SK-N-SH treated with all-trans-retinoic acid at 6 μM for 48 hours (cell line): ENCODE data around the gene SURF4.

Experiments
- ATAC-seq: fragments of 200-7000 bp; cut with Tn5 transposase; 3 replicates; pipeline ENCODE4 v1.9.1; 2020; ENCODE audit warnings: mild to moderate bottlenecking, moderate library complexity
- BACH2 ChIP-seq: fragments of 250-450 bp; sonication (Bioruptor Pico); IDR thresholded peaks from 2 replicates; pipeline ENCODE4 v1.9.0; 2021; ENCODE audit warnings: mild to moderate bottlenecking, borderline replicate concordance
- CSDC2 ChIP-seq: fragments of 250-450 bp; sonication (Bioruptor Pico); IDR thresholded peaks from 2 replicates; pipeline ENCODE4 v1.5.0; 2020; ENCODE audit warnings: mild to moderate bottlenecking, moderate library complexity
- ESRRG ChIP-seq: fragments of 250-450 bp; sonication (Bioruptor Pico); IDR thresholded peaks from 2 replicates; pipeline ENCODE4 v1.6.1; 2021; ENCODE audit warnings: mild to moderate bottlenecking
- GLIS3 ChIP-seq: fragments of 250-450 bp; sonication (Bioruptor Pico); IDR thresholded peaks from 2 replicates; pipeline ENCODE4 v1.5.0; 2020; ENCODE audit warnings: mild to moderate bottlenecking, moderate library complexity
- ISL1 ChIP-seq: fragments of 250-450 bp; sonication (Bioruptor Pico); IDR thresholded peaks from 2 replicates; pipeline ENCODE4 v2.1.2; 2022; ENCODE audit warnings: mild to moderate bottlenecking, moderate library complexity
- OSR1 ChIP-seq: fragments of 250-450 bp; sonication (Bioruptor Pico); IDR thresholded peaks from 2 replicates; pipeline ENCODE4 v1.8.0; 2022; ENCODE audit warnings: moderate library complexity, mild to moderate bottlenecking, inconsistent platforms
- RARB ChIP-seq: fragments of 250-450 bp; sonication (Bioruptor Pico); IDR thresholded peaks from 2 replicates; pipeline ENCODE4 v1.8.0; 2021; ENCODE audit warnings: mild to moderate bottlenecking, moderate library complexity
- SNAI2 ChIP-seq: fragments of 250-450 bp; sonication (Bioruptor Pico); IDR thresholded peaks from 2 replicates; pipeline ENCODE4 v1.5.0; 2020; ENCODE audit warnings: mild to moderate bottlenecking, moderate library complexity
- TCF4 ChIP-seq: fragments of 250-450 bp; sonication (Bioruptor Pico); IDR thresholded peaks from 2 replicates; pipeline ENCODE4 v1.8.0; 2021; ENCODE audit warnings: mild to moderate bottlenecking, moderate library complexity, borderline replicate concordance
- ZC3H10 ChIP-seq: fragments of 250-450 bp; sonication (Bioruptor Pico); IDR thresholded peaks from 2 replicates; pipeline ENCODE4 v1.5.1; 2021; ENCODE audit warnings: mild to moderate bottlenecking, moderate library complexity
- ZFP3 ChIP-seq: fragments of 250-450 bp; sonication (Bioruptor Pico); IDR thresholded peaks from 2 replicates; pipeline ENCODE4 v1.5.0; 2020; ENCODE audit warnings: mild to moderate bottlenecking, moderate library complexity
- ZFP30 ChIP-seq: fragments of 450-650 bp; formaldehyde crosslinking; IDR thresholded peaks from 2 replicates; pipeline ENCODE4 v1.5.0; 2022; ENCODE audit warnings: mild to moderate bottlenecking, moderate library complexity
- ZNF8 ChIP-seq: fragments of 450-650 bp; formaldehyde crosslinking; IDR thresholded peaks from 2 replicates; pipeline ENCODE4 v1.5.0; 2020; ENCODE audit warnings: mild to moderate bottlenecking, moderate library complexity
- TF ChIP-seq, protein P1 (sequence below): fragments of 250-450 bp; sonication (Bioruptor Pico); IDR thresholded peaks from 2 replicates; pipeline ENCODE4 v1.5.0; 2020; ENCODE audit warnings: mild to moderate bottlenecking, moderate library complexity
- TF ChIP-seq, protein P2 (sequence below): fragments of 250-450 bp; sonication (Bioruptor Pico); IDR thresholded peaks from 2 replicates; pipeline ENCODE4 v1.5.1; 2021; ENCODE audit warnings: mild to moderate bottlenecking, moderate library complexity
- TF ChIP-seq, protein P3 (sequence below): fragments of 250-450 bp; sonication (Bioruptor Pico); IDR thresholded peaks from 2 replicates; pipeline ENCODE4 v1.8.0; 2020; ENCODE audit warnings: mild to moderate bottlenecking, moderate library complexity, borderline replicate concordance
- TF ChIP-seq, protein P4 (sequence below): fragments of 250-450 bp; sonication (Bioruptor Pico); IDR thresholded peaks from 2 replicates; pipeline ENCODE4 v1.8.0; 2021; ENCODE audit warnings: low read depth, mild to moderate bottlenecking, moderate library complexity, borderline replicate concordance

SURF4 gene

DNA sequence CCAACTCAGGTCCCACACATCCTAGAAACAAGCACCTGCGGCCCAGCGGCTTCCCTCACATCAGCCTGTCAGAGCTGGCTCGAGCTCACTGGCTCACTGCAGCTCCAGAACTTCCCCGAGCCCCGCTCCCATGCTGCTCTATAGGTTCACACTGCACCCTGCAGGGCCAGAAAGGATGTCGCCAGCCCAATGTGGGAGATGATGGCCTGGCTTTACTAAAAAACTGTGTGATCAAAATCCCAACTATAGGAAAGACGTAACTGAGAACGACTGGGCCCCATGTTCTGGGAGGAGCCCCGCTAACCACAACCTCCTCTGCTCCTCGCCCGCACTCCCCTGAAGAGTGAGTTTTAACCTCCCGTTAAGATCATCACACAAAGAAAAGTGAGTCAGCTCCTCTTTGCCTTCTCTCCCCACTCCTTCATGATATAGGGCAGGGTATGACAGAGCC is 4.6 kb downstream of the SURF4 start:
- ATAC-seq = no peak
- no peak for TF ChIP-seq ZFP3 (CRISPR knock-in tag)
- no peak for TF ChIP-seq CSDC2 (CRISPR knock-in tag)
- TF ChIP-seq, protein P1, sequence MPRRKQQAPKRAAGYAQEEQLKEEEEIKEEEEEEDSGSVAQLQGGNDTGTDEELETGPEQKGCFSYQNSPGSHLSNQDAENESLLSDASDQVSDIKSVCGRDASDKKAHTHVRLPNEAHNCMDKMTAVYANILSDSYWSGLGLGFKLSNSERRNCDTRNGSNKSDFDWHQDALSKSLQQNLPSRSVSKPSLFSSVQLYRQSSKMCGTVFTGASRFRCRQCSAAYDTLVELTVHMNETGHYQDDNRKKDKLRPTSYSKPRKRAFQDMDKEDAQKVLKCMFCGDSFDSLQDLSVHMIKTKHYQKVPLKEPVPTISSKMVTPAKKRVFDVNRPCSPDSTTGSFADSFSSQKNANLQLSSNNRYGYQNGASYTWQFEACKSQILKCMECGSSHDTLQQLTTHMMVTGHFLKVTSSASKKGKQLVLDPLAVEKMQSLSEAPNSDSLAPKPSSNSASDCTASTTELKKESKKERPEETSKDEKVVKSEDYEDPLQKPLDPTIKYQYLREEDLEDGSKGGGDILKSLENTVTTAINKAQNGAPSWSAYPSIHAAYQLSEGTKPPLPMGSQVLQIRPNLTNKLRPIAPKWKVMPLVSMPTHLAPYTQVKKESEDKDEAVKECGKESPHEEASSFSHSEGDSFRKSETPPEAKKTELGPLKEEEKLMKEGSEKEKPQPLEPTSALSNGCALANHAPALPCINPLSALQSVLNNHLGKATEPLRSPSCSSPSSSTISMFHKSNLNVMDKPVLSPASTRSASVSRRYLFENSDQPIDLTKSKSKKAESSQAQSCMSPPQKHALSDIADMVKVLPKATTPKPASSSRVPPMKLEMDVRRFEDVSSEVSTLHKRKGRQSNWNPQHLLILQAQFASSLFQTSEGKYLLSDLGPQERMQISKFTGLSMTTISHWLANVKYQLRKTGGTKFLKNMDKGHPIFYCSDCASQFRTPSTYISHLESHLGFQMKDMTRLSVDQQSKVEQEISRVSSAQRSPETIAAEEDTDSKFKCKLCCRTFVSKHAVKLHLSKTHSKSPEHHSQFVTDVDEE (CRISPR knock-in tag) = no peak
- no peak for TF ChIP-seq BACH2
- TF ChIP-seq ESRRG (CRISPR knock-in tag) = no peak
- TF ChIP-seq SNAI2 (CRISPR knock-in tag) = no peak
- TF ChIP-seq, protein P2, sequence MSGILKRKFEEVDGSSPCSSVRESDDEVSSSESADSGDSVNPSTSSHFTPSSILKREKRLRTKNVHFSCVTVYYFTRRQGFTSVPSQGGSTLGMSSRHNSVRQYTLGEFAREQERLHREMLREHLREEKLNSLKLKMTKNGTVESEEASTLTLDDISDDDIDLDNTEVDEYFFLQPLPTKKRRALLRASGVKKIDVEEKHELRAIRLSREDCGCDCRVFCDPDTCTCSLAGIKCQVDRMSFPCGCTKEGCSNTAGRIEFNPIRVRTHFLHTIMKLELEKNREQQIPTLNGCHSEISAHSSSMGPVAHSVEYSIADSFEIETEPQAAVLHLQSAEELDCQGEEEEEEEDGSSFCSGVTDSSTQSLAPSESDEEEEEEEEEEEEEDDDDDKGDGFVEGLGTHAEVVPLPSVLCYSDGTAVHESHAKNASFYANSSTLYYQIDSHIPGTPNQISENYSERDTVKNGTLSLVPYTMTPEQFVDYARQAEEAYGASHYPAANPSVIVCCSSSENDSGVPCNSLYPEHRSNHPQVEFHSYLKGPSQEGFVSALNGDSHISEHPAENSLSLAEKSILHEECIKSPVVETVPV (CRISPR knock-in tag) = no peak
- TF ChIP-seq, protein P3, sequence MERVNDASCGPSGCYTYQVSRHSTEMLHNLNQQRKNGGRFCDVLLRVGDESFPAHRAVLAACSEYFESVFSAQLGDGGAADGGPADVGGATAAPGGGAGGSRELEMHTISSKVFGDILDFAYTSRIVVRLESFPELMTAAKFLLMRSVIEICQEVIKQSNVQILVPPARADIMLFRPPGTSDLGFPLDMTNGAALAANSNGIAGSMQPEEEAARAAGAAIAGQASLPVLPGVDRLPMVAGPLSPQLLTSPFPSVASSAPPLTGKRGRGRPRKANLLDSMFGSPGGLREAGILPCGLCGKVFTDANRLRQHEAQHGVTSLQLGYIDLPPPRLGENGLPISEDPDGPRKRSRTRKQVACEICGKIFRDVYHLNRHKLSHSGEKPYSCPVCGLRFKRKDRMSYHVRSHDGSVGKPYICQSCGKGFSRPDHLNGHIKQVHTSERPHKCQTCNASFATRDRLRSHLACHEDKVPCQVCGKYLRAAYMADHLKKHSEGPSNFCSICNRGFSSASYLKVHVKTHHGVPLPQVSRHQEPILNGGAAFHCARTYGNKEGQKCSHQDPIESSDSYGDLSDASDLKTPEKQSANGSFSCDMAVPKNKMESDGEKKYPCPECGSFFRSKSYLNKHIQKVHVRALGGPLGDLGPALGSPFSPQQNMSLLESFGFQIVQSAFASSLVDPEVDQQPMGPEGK (CRISPR knock-in tag) = no peak
- no peak for TF ChIP-seq GLIS3 (CRISPR knock-in tag)

DNA sequence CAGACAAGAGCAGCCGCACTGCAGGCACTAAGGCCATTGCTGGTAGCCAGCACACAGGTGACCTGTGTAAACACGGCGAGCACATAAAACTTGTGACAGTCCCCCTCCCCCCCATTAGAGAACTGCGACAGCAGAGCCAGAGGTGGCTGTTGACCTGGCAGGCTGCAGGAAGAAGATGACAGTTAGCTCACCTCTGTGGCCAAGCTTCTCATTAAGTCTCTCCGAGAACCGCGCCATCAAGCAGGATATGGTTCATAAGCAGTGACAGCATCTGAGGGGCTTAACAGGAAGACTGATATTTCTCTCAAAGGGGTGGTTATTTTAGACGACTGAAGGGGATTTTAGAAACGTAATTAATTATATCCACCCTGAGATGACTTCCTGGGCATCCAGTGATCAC is 5.2 kb downstream of the SURF4 start:
- TF ChIP-seq OSR1 (no peak), ZFP30 (CRISPR knock-in tag) (no peak), RARB (no peak), ZFP3 (CRISPR knock-in tag) (no peak), ZNF8 (CRISPR knock-in tag) (no peak), GLIS3 (CRISPR knock-in tag) (no peak), CSDC2 (CRISPR knock-in tag) (no peak)
- TF ChIP-seq, protein P4, sequence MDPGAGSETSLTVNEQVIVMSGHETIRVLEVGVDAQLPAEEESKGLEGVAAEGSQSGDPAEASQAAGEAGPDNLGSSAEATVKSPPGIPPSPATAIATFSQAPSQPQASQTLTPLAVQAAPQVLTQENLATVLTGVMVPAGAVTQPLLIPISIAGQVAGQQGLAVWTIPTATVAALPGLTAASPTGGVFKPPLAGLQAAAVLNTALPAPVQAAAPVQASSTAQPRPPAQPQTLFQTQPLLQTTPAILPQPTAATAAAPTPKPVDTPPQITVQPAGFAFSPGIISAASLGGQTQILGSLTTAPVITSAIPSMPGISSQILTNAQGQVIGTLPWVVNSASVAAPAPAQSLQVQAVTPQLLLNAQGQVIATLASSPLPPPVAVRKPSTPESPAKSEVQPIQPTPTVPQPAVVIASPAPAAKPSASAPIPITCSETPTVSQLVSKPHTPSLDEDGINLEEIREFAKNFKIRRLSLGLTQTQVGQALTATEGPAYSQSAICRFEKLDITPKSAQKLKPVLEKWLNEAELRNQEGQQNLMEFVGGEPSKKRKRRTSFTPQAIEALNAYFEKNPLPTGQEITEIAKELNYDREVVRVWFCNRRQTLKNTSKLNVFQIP (CRISPR knock-in tag) = no peak
- TF ChIP-seq, all 23 proteins: peak for 0
- ATAC-seq = no peak

DNA sequence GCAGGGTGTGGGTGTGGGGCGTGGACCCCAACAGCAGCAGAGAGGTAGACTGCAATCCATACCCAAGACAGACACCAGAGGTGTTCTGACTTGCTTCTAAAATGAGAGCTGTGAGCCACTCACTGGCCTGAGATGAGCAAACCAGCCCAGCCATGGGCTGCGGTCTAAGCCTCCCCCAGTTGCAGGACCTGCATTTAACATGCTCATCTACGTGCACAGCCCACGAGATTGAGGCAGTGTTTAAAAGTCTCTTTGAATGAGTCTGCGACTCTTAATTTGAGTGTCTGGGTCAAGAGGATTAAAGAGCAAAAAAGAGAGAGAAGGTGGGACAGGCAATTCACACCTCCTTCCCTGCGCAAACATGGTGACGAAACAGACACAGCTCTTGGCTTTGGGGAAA is 5.9 kb downstream of the SURF4 start:
- TF ChIP-seq, protein P1 (CRISPR knock-in tag) = no peak
- no peak for TF ChIP-seq ZC3H10 (CRISPR knock-in tag)
- no peak for TF ChIP-seq ISL1 (CRISPR knock-in tag)
- TF ChIP-seq ZFP30 (CRISPR knock-in tag) = no peak
- TF ChIP-seq TCF4 (CRISPR knock-in tag) = no peak
- no peak for TF ChIP-seq BACH2
- no peak for TF ChIP-seq ZFP3 (CRISPR knock-in tag)
- TF ChIP-seq, protein P2 (CRISPR knock-in tag) = no peak
- TF ChIP-seq ESRRG (CRISPR knock-in tag) = no peak
- TF ChIP-seq, all 23 proteins: peak for 0
- ATAC-seq = no peak
